Lower lobe of right lung (tissue), 2 donors: Measurements from ENCODE around the gene ANOS1. TPM values are rescaled to one million over a fixed set of nuclear protein-coding genes. Genes with fewer than 3 reads are reported as not detected.
"Not testable (repeated sequence)": the region's sequence is repeated elsewhere in the genome, so short reads cannot be mapped to it uniquely, and the experiment has no call there.

Experiments
- ATAC-seq, 2 donors: fragments of 200-7000 bp; cut with Tn5 transposase; one replicate each; pipeline ENCODE4 v1.9.1; 2020 to 2022; ENCODE audit warnings: mild to moderate bottlenecking in 2 of 2, moderate library complexity in 2 of 2
- DNase-seq: peaks from one replicate; pipeline ENCODE4 v3.0.0-alpha.2; 2020
- H3K27ac ChIP-seq: fragments of 200-600 bp; one replicate; pipeline ENCODE4 v1.8.0; 2022
- H3K27me3 ChIP-seq: fragments of 200-600 bp; one replicate; pipeline ENCODE4 v1.8.0; 2022; ENCODE audit warnings: low read depth
- H3K36me3 ChIP-seq: fragments of 200-600 bp; one replicate; pipeline ENCODE4 v1.8.0; 2022; ENCODE audit warnings: mild to moderate bottlenecking
- H3K4me1 ChIP-seq: fragments of 200-600 bp; one replicate; pipeline ENCODE4 v1.8.0; 2022
- H3K4me3 ChIP-seq: fragments of 200-600 bp; one replicate; pipeline ENCODE4 v1.8.0; 2022; ENCODE audit warnings: mild to moderate bottlenecking
- H3K9me3 ChIP-seq: fragments of 200-600 bp; one replicate; pipeline ENCODE4 v1.8.0; 2022
- intact Hi-C: fragments of 100-400 bp; cut with DNase I; formaldehyde crosslinking; loops from one replicate; pipeline ENCODE4 v1.11.0; 2022
- total RNA-seq: library from RNA; stranded (reverse); fragmentation: NEBNext Ultra II Directional; extraction: Animal tissue kit (Norgen Biotek cat#: 25700); gene quantifications from one replicate; pipeline ENCODE4 v1.2.1, GENCODE V29; 2021
- TF ChIP-seq, protein P1 (sequence below): fragments of 200-600 bp; IDR thresholded peaks from one replicate; pipeline ENCODE4 v1.8.0; 2022; ENCODE audit warnings: antibody characterized with exemption, mild to moderate bottlenecking
- donor health status: DM: no; HTN: yes; CAD: no; lungs with severe emphysema.

Gene ANOS1
- total RNA-seq, 1 donor from 2014 or later: 46.2 TPM

DNA sequence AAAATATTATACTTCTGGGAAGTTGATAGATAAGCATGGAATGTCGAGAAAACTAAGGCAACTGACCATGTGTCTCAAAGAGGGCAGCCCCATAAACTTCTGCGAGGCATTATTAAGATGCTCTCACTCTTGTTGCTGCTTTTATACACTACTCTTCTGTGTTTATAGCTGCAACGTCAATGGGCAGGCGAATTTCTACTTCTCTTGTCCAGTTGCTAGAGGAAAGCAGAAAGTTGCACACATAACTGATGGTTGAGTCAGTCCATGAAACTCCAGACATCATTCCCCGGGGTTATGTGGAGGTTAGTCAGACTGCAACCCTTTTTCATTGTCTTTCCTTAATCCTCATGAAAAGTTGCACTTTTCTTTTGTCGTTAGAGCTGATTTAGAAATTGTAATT lies 227.5 kb downstream of the ANOS1 start:
- intact Hi-C loops: no loop called here

DNA sequence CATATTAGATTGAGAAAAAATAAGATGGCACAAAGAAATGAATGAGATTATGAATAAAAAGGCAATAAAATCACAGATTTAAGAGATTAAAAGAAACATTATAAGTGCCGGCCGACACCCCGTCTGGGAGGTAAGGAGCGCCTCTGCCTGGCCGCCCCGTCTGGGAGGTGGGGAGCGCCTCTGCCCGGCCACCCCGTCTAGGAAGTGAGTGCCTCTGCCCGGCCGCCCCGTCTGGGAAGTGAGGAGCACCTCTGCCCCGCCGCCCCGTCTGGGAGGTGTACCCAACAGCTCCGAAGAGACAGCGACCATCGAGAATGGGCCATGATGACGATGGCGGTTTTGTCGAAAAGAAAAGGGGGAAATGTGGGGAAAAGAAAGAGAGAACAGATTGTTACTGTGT lies 229.8 kb downstream of the ANOS1 start:
- DNase-seq, H3K9me3 ChIP-seq, H3K4me1 ChIP-seq: not testable (repeated sequence)

More for the DNA sequence above, 227.5 kb downstream of the ANOS1 start:
- H3K36me3 ChIP-seq: no peaks in the 10 kb centered on the region
- H3K4me1 ChIP-seq: no peaks in the 10 kb centered on the region
- TF ChIP-seq, protein P1, sequence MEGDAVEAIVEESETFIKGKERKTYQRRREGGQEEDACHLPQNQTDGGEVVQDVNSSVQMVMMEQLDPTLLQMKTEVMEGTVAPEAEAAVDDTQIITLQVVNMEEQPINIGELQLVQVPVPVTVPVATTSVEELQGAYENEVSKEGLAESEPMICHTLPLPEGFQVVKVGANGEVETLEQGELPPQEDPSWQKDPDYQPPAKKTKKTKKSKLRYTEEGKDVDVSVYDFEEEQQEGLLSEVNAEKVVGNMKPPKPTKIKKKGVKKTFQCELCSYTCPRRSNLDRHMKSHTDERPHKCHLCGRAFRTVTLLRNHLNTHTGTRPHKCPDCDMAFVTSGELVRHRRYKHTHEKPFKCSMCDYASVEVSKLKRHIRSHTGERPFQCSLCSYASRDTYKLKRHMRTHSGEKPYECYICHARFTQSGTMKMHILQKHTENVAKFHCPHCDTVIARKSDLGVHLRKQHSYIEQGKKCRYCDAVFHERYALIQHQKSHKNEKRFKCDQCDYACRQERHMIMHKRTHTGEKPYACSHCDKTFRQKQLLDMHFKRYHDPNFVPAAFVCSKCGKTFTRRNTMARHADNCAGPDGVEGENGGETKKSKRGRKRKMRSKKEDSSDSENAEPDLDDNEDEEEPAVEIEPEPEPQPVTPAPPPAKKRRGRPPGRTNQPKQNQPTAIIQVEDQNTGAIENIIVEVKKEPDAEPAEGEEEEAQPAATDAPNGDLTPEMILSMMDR: no peak
- H3K9me3 ChIP-seq: no peaks in the 10 kb centered on the region
- no peaks in the 10 kb centered on the region for H3K27me3 ChIP-seq
- no peak for DNase-seq
- H3K4me3 ChIP-seq: no peak overlapping the region
- H3K27ac ChIP-seq: no peak overlapping the region
- ATAC-seq: no peak

DNA sequence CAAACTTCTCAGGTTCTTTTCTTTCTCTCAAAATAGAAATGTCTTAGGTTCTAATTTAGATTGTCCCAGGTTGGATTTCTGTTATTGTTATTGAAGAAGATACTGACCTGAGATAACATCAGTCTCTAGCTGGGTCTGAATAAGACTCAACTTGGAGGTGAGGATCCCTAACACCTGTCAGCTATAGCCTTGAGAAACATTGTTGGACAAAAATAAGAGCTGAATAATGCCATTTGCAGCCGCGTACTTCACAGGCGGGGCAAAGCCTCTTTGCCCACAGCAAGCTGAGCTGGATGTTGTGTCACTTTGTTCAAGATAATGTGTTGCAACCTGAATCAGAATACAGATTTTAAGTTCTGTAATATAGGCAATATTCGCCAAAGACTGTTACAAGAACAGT lies 231.7 kb downstream of the ANOS1 start:
- Histone ChIP-seq H3K4me1 (no peaks in the 10 kb centered on the region), H3K4me3 (no peak overlapping the region), H3K9me3 (no peaks in the 10 kb centered on the region), H3K27ac (no peak overlapping the region), H3K27me3 (no peaks in the 10 kb centered on the region), H3K36me3 (no peaks in the 10 kb centered on the region)
- no peak for ATAC-seq
- intact Hi-C loops: no loop called here
- no peak for DNase-seq
- TF ChIP-seq, protein P1: no peak

More for the DNA sequence above, 229.8 kb downstream of the ANOS1 start:
- intact Hi-C loops, H3K27me3 ChIP-seq, H3K27ac ChIP-seq, H3K36me3 ChIP-seq, H3K4me3 ChIP-seq, ATAC-seq: not testable (repeated sequence)

DNA sequence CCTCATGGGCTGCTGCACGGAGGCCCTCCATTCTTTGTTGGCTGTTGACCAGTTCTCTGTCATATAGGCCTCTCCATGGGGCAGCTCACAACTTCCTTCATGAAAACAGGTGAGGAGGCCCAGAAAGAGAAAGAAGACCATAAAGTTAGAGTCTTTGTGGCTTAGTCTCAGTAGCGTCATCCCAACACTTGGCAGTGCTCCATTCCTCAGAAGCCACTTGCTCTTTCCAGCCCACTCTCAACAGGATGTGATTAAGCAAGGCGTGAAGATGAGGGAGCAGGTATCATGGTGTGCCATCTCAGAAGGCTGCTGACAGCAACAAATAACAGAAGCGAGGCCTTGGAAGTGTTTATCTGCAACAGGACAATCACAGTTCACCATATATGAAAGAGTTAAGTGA lies 236.9 kb downstream of the ANOS1 start:
- H3K4me1 ChIP-seq, H3K9me3 ChIP-seq, H3K27me3 ChIP-seq, H3K36me3 ChIP-seq, intact Hi-C loops, ATAC-seq, DNase-seq, H3K27ac ChIP-seq, H3K4me3 ChIP-seq: not testable (repeated sequence)

DNA sequence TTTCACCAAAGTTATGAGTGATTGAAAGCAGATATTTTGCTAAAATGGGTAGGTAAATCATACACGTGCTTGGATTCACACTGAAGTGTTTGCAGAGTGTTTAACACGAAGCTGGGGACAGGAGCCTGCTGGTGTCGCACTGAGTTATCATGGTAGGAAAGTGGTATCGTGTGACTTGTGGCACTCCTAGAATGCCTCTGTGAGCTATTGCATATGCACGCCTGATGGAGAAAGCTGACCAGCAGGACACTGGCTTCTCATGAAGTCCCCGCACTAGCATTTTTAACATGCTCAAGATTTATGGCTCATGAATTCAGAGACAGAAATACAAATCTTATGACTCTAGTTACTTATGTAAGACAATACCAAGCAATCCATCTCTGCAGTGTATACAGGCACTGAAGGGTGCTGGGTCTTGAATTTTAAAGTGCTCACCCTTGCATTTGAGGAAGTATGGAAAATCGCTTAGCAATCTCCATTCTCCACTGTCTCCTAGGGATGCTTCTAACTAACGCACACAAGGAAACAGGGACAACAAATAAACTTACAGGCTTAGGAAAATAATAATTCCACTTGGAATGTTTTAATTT lies 247.5 kb downstream of the ANOS1 start:
- no peak overlapping the region for H3K4me3 ChIP-seq
- TF ChIP-seq, protein P1: no peak
- H3K36me3 ChIP-seq: no peaks in the 10 kb centered on the region
- ATAC-seq (no peak), DNase-seq (no peak)
- H3K27ac ChIP-seq: no peak overlapping the region
- no peaks in the 10 kb centered on the region for H3K4me1 ChIP-seq
- intact Hi-C loops: no loop called here
- no peaks in the 10 kb centered on the region for H3K9me3 ChIP-seq
- H3K27me3 ChIP-seq: no peaks in the 10 kb centered on the region

Other genes starting within 250 kb of the ANOS1 start
- not detected for gene FAM9A, start 69.2 kb upstream of the ANOS1 start, total RNA-seq